RWPE1 (cell line): ENCODE results near the gene PDGFRA.
A peak's percentile ranks its signal among the peaks of the same experiment; 100 is the strongest.

Experiments
- CTCF ChIA-PET: fragments of 350-600 bp; sonication (Branson Sonifier 250); formaldehyde crosslinking; extraction: SDS; loops from one replicate; lab custom pipeline; 2021; lab: Yijun Ruan, JAX
- POLR2A ChIA-PET: fragments of 400-600 bp; formaldehyde crosslinking; extraction: SDS; loops from one replicate; lab custom pipeline; 2020; ENCODE audit warnings: antibody characterized with exemption; ENCODE audit not compliant: low non-redundant PET; lab: Yijun Ruan, JAX
- DNase-seq: peaks from one replicate; pipeline ENCODE4 v3.0.0; 2012; ENCODE audit warnings: low spot score
- H3K27ac ChIP-seq: fragments of 450-650 bp; 2 replicates; pipeline ENCODE4 v1.5.1; 2017
- CTCF ChIP-seq: fragments of 450-650 bp; conservative IDR thresholded peaks from 2 replicates; pipeline ENCODE4 v1.5.1; 2017; ENCODE audit warnings: low read depth, mild to moderate bottlenecking

PDGFRA gene

GRCh38 chr4:54229631-54230483, 764 bp downstream of the PDGFRA start:
- H3K27ac ChIP-seq: no peak overlapping the region
- no peak for DNase-seq
- TF ChIP-seq CTCF: no peak
- CTCF ChIA-PET: interaction anchor here (1.9 kb wide), 1 partner anchor 321 kb away, joined by 5 read pairs; no protein-coding TSS in a partner anchor
- POLR2A ChIA-PET: no interaction called here

GRCh38 chr4:54230484-54231418, 1.7 kb downstream of the PDGFRA start:
- no peak overlapping the region for H3K27ac ChIP-seq
- no peak for TF ChIP-seq CTCF
- no peak for DNase-seq
- ChIA-PET CTCF (interaction anchor here (0.6 kb wide), 2 partner anchors 322 to 1319 kb away, joined by 4 to 6 read pairs; no protein-coding TSS in a partner anchor), POLR2A (no interaction called here)

- ChIA-PET POLR2A (no interaction called here), CTCF (interaction anchor here (0.6 kb wide), 2 partner anchors 322 to 1320 kb away, joined by 4 to 6 read pairs; no protein-coding TSS in a partner anchor)
- no peak for TF ChIP-seq CTCF
- DNase-seq: no peak
- H3K27ac ChIP-seq: no peak overlapping the region
These were observed 2.3 kb downstream of the PDGFRA start for GRCh38 chr4:54231419-54231767.

GRCh38 chr4:54231768-54232688, 2.9 kb downstream of the PDGFRA start:
- ChIA-PET POLR2A (no interaction called here), CTCF (interaction anchor here (0.6 to 3.4 kb wide), 6 partner anchors 323 to 726 kb away, joined by 3 to 28 read pairs (median 9); no protein-coding TSS in a partner anchor)
- no peak overlapping the region for H3K27ac ChIP-seq
- no peak for DNase-seq
- no peak for TF ChIP-seq CTCF

- CTCF ChIA-PET: interaction anchor here (0.6 to 3.4 kb wide), 21 partner anchors 13 to 1248 kb away, joined by 3 to 28 read pairs (median 3); no protein-coding TSS in a partner anchor
- peak; percentile 73 for TF ChIP-seq CTCF
- peak; percentile 83 for DNase-seq
- POLR2A ChIA-PET: no interaction called here
- no peak overlapping the region for H3K27ac ChIP-seq
These were observed 4.2 kb downstream of the PDGFRA start for GRCh38 chr4:54233277-54233696.
